GM19463 (cell line): ENCODE data around the gene NEXMIF.
"Not testable (repeated sequence)": the region's sequence is repeated elsewhere in the genome, so short reads cannot be mapped to it uniquely, and the experiment has no call there.

Experiments
- ATAC-seq: cut with Tn5 transposase; IDR thresholded peaks from one replicate; pipeline ENCODE4 v1.9.1; 2021; ENCODE audit warnings: mild to moderate bottlenecking, moderate library complexity; ENCODE audit not compliant: unreplicated experiment

NEXMIF gene

DNA sequence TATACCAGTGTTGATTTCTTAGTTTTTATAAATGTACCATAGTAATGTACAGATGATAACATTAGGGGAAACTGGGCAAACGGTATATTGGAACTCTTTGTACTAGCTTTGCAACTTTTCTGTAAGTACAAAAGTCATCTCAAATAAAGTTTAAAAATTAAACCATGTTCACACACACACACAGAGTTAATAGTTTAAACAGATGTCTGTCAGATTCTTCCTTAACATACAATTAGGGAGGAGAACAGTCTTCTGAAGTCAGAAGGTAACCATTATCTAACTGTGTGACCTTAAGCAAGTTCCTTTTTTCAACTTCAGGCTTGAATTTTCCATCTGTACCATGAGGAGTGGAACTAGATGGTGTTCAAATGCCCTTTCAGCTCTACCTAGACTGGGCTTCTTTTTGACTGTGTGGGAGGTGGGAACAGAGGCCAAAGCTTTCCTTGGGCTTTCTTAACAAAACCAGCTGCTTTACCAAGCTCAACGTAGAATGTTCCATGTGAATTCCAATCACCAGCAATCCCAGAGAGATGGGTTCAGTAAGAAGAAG, 127.8 kb downstream of the NEXMIF start:
- ATAC-seq, result no peak

DNA sequence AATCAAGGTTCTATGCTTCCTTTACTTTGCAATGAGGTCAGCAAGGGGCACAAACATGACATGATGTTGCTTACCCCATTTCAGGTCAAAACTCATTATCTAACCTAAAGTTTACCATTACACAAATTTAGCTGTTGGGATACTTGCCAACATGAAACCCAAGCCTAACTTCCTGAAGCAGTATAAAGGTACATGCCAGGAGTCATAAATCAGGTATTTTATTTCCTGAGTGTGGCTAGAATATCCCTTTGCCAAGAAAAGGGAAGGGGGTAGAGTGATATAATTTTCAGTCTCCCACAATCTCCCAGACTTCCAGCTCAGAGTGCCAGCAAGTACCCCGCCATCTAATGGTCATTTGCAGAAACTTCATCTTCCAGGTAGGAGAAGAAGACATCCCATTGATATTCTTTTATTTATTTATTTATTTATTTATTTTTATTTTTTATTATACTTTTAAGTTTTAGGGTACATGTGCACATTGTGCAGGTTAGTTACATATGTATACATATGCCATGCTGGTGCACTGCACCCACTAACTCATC, 136.6 kb downstream of the NEXMIF start:
- ATAC-seq, result no peak

- ATAC-seq, result no peak
These were observed 140.6 kb downstream of the NEXMIF start for GRCh38 chrX:74784629-74785028.

DNA sequence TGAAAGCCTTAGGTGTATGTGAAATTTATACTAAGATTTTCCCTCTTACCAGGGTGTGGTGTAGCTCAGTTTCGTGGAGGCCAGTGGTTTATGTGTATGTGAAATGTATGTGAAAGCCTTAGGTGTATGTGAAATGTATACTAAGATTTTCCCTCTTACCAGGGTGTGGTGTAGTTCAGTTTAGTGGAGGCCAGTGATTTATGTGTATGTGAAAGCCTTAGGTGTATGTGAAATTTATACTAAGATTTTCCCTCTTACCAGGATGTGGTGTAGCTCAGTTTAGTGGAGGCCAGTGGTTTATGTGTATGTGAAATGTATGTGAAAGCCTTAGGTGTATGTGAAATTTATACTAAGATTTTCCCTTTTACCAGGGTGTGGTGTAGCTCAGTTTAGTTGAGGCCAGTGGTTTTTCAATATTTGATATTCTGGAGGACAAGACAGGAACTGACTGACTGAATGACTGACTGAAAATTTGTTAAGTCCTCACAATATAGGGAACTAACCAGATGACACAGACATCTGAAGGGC, 143.7 kb downstream of the NEXMIF start:
- peak; percentile 45 for ATAC-seq

DNA sequence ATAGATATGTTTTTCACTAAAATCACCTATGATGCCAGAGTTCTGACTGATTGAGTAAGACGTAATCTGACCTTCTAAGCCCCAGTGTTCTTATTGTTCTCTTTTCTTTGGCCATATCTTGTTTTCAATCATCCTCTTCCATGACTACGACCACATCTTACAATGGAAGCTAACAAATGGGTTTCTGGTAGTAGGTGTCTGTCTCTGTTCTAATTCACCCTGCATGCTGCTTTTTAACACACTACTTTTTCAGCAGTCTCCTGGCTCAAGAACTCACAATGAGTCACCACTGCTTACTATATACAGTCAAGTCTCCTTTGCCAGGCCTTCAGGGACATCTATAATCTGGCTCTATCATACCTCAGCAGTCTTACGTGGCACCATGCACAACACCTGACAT, 146.1 kb downstream of the NEXMIF start:
- ATAC-seq, result no peak

- no peak for ATAC-seq
These were observed 150.3 kb downstream of the NEXMIF start for GRCh38 chrX:74774988-74775387.

GRCh38 chrX:74736450-74736849, 188.8 kb downstream of the NEXMIF start:
- ATAC-seq, result no peak

GRCh38 chrX:74705269-74705668, 220.0 kb downstream of the NEXMIF start:
- no peak for ATAC-seq

GRCh38 chrX:74701343-74701742, 223.9 kb downstream of the NEXMIF start:
- not testable (repeated sequence) for ATAC-seq

GRCh38 chrX:74684466-74684865, 240.8 kb downstream of the NEXMIF start:
- no peak for ATAC-seq
